Calu3 (cell line): Measurements from ENCODE around the gene ERVMER34-1. TPM values are rescaled to one million over a fixed set of nuclear protein-coding genes. Genes with fewer than 3 reads are reported as not detected.

Experiments used
- BruUV-seq: library from RNA; stranded (reverse); fragments of 400-500 nt; replicated peaks from 2 replicates; lab custom pipeline; 2021; lab: Mats Ljungman, UMichigan
- CTCF ChIA-PET: fragments of 300-600 bp; sonication (Branson Sonifier 250); formaldehyde crosslinking; loops from one replicate; lab custom pipeline; 2022; ENCODE audit warnings: antibody characterized with exemption; lab: Charles Lee
- DNase-seq: peaks from one replicate; pipeline ENCODE4 v3.0.0; 2022
- H3K27ac Mint-ChIP-seq: one replicate; pipeline ENCODE4 v1.8.0; 2022; ENCODE audit warnings: mixed read lengths; ENCODE audit not compliant: unreplicated experiment
- H3K27me3 Mint-ChIP-seq: one replicate; pipeline ENCODE4 v1.8.0; 2022; ENCODE audit warnings: mixed read lengths; ENCODE audit not compliant: unreplicated experiment
- H3K36me3 Mint-ChIP-seq: one replicate; pipeline ENCODE4 v1.8.0; 2022; ENCODE audit warnings: mild to moderate bottlenecking, moderate library complexity, mixed read lengths; ENCODE audit not compliant: insufficient read depth, unreplicated experiment
- H3K4me1 Mint-ChIP-seq: one replicate; pipeline ENCODE4 v1.8.0; 2022; ENCODE audit warnings: mild to moderate bottlenecking, low read depth, mixed read lengths; ENCODE audit not compliant: unreplicated experiment
- H3K4me3 Mint-ChIP-seq: one replicate; pipeline ENCODE4 v1.8.0; 2022; ENCODE audit warnings: mild to moderate bottlenecking, low read depth, moderate library complexity, mixed read lengths; ENCODE audit not compliant: unreplicated experiment
- H3K9me3 Mint-ChIP-seq: one replicate; pipeline ENCODE4 v1.8.0; 2022; ENCODE audit warnings: low read depth, mixed read lengths; ENCODE audit not compliant: unreplicated experiment
- CTCF ChIP-seq: fragments of 200-600 bp; IDR thresholded peaks from one replicate; pipeline ENCODE4 v1.8.0; 2022; ENCODE audit warnings: antibody characterized with exemption; ENCODE audit not compliant: unreplicated experiment
- intact Hi-C: fragments of 100-400 bp; cut with micrococcal nuclease; formaldehyde crosslinking; loops from one replicate; pipeline ENCODE4 v1.10.0; 2022; ENCODE audit not compliant: unreplicated experiment
- total RNA-seq: library from RNA; stranded (reverse); gene quantifications from 2 replicates; pipeline ENCODE4 v1.2.3, GENCODE V29; 2022

ERVMER34-1 gene
- total RNA-seq, 1 experiment from 2014 or later: 3.2 TPM

GRCh38 chr4:52780206-52780605 is 29.0 kb upstream of the ERVMER34-1 start:
- Mint-ChIP-seq H3K4me3 (no peak overlapping the region), H3K36me3 (no peaks in the 10 kb centered on the region), H3K9me3 (no peaks in the 10 kb centered on the region), H3K27me3 (peaks cover 13% of the 10 kb centered on the region), H3K4me1 (no peaks in the 10 kb centered on the region), H3K27ac (no peak overlapping the region)
- no peak for TF ChIP-seq CTCF
- intact Hi-C loops: no loop called here
- no TSS peak for BruUV-seq
- DNase-seq: no peak
- CTCF ChIA-PET: no interaction called here

GRCh38 chr4:52760256-52760655 is 9.0 kb upstream of the ERVMER34-1 start:
- no peaks in the 10 kb centered on the region for H3K36me3 Mint-ChIP-seq
- intact Hi-C loops: no loop called here
- no peak overlapping the region for H3K4me3 Mint-ChIP-seq
- no peak for DNase-seq
- no peaks in the 10 kb centered on the region for H3K9me3 Mint-ChIP-seq
- H3K27ac Mint-ChIP-seq: no peak overlapping the region
- no peak for TF ChIP-seq CTCF
- CTCF ChIA-PET: no interaction called here
- H3K4me1 Mint-ChIP-seq: no peaks in the 10 kb centered on the region
- H3K27me3 Mint-ChIP-seq: peaks cover 9% of the 10 kb centered on the region
- no TSS peak for BruUV-seq

GRCh38 chr4:52755426-52755825 is 4.2 kb upstream of the ERVMER34-1 start:
- Mint-ChIP-seq H3K4me3 (no peak overlapping the region), H3K27me3 (peaks cover 9% of the 10 kb centered on the region), H3K4me1 (no peaks in the 10 kb centered on the region), H3K27ac (no peak overlapping the region), H3K9me3 (no peaks in the 10 kb centered on the region), H3K36me3 (peaks cover 12% of the 10 kb centered on the region)
- intact Hi-C loops: no loop called here
- DNase-seq: no peak
- no peak for TF ChIP-seq CTCF
- no TSS peak for BruUV-seq
- CTCF ChIA-PET: interaction anchor here (0.6 kb wide), 1 partner anchor 146 kb away, joined by 9 read pairs; no protein-coding TSS in a partner anchor

GRCh38 chr4:52752936-52753335 is 1.7 kb upstream of the ERVMER34-1 start:
- intact Hi-C loops: no loop called here
- Mint-ChIP-seq H3K27ac (no peak overlapping the region), H3K4me1 (no peaks in the 10 kb centered on the region), H3K27me3 (no peaks in the 10 kb centered on the region), H3K4me3 (no peak overlapping the region), H3K9me3 (no peaks in the 10 kb centered on the region), H3K36me3 (peaks cover 12% of the 10 kb centered on the region)
- no peak for DNase-seq
- BruUV-seq: no TSS peak
- no peak for TF ChIP-seq CTCF
- CTCF ChIA-PET: no interaction called here
